Hematopoietic multipotent progenitor cell treated with erythropoietin and hydrocortisone succinate and interleukin-3 and kit ligand, for 4 days (in vitro differentiated cells): ENCODE data around the gene C2CD4B.
A peak's percentile ranks its signal among the peaks of the same experiment; 100 is the strongest.

Experiments used
- DNase-seq: peaks from one replicate; pipeline ENCODE4 v3.0.0-alpha.2; 2015

The C2CD4B gene, protein sequence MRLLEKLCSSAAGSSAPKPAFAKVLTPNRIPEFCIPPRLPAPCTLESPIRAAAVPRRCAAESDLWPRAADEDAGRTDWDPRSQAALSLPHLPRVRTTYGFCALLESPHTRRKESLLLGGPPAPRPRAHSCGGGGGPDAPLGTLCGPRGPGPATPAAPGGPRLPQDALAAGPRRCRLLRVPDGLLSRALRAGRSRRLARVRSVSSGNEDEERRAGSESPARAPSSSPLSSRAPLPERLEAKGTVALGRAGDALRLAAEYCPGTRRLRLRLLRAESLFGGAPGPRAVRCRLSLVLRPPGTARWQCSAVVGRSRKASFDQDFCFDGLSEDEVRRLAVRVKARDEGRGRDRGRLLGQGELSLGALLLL

DNA sequence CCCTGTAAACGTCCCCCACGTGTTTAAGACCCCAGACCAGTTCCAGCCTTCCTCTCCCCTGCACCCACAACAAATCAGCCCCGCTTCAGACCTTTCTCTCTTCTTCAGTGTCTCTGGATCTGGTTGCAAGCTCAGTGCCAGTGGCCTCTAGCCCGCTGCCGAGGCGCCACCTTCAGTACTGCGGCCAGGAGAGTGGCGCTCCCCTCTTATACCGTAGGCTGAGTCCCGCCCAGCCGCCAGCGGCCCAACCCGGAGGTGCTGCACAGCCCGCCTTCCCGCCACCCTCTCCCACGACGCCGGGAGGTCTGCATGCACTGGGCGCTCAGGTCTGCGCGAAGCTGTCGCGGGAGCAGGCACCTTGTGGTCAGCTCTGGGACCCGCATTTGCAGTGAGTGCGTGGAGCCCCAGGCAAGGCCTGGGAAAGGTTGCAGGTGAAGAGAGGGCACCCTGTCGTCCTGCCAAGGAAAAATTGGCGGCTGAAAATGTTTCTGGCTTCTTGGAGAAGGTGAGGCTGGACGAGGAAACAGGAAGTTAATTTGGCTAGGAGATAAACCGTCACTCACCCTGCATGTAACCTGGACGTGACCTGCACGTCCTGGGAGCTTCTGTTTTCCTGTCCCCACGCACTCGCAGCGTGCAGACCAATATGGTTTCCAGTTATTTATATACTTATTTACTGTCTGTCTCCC is at the start of gene C2CD4B:
Gene C2CD4B (minus strand): TSS at position 182 of the 689 bp plus-strand sequence. CDS start 301 bp downstream, outside the sequence.
- peak; percentile 59 for DNase-seq

GRCh38 chr15:62212741-62213140 is 47.7 kb upstream of the C2CD4B start:
- no peak for DNase-seq

DNA sequence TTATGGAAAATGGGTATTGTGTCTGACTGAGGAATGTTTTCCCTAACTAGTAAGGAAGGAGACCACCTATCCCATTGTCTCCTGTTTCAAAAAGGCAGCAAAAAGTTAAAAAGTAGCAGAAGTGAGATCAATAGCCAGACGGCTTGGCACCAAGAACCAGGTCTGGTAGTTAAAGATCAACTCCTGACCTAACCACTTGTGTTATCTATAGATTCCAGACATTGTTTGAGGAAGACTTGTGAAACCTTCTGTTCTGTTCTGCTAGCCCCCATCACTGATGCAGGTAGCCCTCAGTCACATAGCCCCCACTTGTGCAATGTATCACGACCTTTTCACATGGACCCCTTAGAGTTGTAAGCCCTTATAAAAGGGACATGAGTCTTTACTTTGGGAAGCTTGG is 46.3 kb upstream of the C2CD4B start:
- DNase-seq, result peak; percentile 14

- DNase-seq, result no peak
These were observed 44.7 kb upstream of the C2CD4B start for GRCh38 chr15:62209821-62210220.

DNA sequence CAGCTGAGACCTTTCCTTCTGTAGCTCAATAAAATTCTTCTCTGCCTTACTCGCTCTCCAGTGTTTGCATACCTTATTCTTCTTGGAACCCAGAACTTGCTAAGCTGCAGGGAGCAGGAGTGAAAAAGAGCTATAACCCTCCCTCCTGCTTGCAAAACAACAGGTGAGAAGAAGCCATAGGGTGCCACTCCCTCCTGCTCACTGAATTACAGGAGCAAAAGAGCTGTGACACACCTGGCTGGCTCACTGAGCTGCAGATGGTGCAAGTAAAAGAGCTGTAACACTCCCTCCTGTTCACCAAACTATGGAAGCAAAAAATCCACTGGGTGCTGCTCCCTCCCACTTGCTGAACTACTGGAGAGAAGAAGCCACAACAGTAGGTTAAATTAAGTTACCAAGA is 44.2 kb upstream of the C2CD4B start:
- no peak for DNase-seq

DNA sequence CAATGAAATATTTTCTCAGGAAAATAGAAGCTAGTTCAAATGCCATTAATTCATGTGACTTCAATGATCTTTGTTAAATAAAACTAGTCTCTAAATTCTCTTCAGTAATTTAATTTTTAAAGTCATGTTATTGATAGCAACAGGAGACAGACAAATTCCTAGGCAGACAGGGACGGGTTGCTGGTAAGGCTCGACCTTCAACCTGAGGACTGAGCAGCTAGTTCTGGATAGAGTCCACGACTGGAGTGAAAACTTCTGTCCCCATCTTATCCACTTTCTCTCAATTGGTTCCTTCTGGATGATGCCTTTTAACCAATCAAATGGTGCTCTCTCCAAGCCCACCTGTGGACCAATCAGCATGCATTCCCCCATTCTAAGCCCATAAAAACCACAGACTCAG is 43.8 kb upstream of the C2CD4B start:
- DNase-seq, result no peak

- no peak for DNase-seq
These were observed 43.3 kb upstream of the C2CD4B start for GRCh38 chr15:62208367-62208766.

DNA sequence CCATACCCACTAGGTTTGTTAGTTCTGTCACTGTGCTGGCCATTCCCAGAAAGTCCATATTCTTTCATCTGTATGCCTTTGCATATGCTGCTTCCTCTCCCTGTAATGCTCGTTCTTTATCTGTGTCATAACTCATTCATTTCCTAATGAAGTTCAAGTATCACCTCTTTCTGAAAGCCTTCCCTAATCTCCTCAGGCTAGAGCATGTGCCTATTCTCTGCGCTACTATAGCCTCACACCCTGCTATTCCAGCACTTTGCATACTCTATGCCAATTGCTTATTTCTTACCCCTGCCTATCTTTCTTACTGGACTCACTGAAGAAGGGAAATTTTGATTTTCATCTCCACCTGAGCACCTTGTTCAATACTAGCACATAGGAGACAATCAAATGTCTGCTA is 25.6 kb upstream of the C2CD4B start:
- DNase-seq, result no peak

DNA sequence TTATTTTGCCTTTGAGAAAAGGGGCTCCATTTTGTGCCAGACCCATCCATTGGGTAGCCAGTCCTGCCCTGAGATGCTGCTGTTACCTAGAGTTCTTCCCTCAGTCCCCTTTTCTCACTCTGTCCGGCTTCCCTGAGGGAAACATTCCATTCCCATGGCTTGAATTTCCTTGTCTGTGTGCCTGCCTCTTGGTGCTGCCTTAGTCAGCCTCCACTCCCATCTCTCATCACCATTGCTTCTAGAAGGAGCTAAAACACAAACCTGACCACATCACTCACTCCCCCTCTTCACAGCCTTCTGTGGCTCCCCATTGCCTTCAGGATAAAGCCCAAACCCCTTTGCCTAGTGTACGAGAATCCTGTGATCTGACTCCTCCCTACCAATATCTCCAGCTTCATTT is 25.2 kb upstream of the C2CD4B start:
- no peak for DNase-seq

- DNase-seq, result no peak
These were observed 23.7 kb upstream of the C2CD4B start for GRCh38 chr15:62188744-62189143.

DNA sequence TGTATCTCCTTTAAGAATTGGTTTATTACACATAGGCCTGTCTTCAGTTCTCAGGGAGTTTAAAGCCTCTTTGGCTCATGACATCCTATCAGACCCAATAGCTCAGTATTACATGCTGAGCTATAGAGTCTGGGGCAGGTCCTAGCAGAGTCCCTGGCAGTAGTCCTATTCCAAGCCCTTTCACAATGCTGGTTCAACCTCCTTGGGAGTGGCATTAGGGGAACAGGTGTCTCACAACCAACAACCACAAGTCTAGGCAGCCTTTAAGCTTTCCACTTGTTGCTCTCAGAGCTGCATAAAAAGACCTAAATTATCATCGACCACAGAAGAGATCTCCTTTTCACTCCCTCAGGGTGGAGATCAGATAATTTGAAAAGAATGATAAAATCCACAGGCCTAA is 22.8 kb upstream of the C2CD4B start:
- no peak for DNase-seq

DNA sequence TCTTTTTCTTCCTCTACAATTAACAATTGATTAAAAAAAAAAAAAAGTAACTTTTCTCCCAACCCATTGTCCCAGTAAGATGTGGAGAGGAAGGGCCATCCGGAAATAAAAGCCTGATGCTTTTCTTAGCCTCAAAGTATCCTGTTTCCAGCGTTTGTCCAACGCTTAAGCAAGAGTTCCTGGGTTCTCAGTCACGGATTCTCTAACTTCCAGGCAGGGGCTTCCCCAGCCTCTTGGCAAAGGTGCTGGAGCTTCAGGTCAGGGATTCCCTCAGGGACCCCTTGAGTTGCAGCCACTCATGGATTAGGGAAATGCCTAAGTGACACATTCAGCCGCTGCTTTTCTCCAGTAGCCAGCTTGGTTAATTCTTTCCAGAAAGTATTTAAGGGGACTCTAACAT is 22.3 kb upstream of the C2CD4B start:
- DNase-seq, result no peak

- no peak for DNase-seq
These were observed 21.5 kb upstream of the C2CD4B start for GRCh38 chr15:62186578-62186977.

- DNase-seq, result no peak
These were observed 18.0 kb upstream of the C2CD4B start for GRCh38 chr15:62183130-62183529.

GRCh38 chr15:62173215-62173614 is 8.1 kb upstream of the C2CD4B start:
- DNase-seq, result no peak

DNA sequence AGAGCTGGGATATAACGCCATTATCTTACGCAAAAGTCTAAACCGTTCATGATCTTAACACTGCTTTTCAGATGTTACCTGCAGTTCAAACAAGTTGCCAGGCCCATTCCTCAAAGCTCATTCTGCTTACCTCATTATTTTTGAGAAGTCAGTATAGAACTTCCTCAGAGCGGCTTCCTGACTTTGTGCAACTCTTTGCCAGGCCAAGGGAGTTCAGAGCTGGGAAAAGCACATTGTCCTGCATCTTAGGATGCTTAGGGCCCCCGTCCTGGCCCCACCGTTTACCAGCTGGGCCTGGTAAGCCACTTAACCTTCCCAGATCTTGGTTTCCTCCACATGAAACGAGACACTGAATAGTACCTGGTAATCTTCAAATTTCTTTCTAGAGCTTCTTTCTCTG is 6.8 kb upstream of the C2CD4B start:
- DNase-seq, result no peak

DNA sequence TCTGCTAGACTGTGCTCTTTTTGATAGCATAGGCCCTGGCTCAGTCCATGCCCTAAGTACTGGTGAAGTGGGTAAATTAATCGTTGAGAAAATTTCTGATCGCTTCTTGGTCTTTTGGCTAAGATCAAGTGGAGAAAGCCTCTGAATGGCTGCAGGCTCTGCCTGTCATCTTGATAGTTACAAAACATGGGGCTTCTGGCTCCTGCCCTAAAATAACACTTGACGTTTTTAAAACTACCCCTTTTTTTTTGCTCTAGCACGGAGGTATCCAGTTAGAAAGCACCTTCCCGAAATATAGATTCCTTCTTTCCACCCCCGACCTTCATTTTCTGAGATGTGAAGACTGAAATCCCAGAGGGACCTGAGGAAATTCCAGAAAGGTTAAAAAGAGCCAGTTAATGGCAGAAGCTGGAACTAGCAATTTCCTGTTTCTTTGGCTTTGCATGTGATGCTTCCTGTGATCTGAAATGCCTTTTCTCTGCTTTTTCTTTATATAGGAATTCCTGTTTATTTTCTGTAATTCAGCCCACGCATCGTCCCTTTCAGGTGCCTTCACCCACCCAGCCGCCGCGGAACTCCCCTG is 799 bp upstream of the C2CD4B start:
- no peak for DNase-seq

DNA sequence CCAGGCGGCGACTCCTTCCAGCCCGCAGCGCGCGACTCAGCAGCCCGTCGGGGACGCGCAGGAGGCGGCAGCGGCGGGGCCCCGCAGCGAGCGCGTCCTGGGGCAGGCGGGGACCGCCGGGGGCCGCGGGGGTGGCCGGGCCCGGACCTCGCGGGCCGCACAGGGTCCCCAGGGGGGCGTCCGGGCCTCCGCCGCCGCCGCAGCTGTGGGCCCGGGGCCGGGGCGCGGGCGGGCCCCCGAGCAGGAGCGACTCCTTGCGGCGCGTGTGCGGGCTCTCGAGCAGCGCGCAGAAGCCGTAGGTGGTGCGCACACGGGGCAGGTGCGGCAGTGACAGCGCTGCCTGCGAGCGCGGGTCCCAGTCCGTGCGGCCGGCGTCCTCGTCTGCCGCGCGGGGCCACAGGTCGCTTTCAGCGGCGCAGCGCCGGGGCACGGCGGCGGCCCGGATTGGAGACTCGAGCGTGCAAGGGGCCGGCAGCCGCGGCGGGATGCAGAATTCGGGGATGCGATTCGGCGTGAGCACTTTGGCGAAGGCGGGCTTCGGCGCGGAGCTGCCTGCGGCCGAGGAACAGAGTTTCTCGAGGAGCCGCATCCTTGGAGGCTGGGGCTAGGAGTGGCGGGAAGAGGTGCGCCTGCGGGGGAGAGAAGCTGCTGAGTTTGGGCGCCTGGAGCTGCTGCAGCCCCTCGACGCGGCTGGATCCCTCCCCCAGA is 535 bp downstream of the C2CD4B start:
- DNase-seq, result peak; percentile 24

GRCh38 chr15:62164014-62164395 is 1.1 kb downstream of the C2CD4B start:
- peak; percentile 23 for DNase-seq

GRCh38 chr15:62163397-62164013 is 1.6 kb downstream of the C2CD4B start:
- no peak for DNase-seq

- no peak for DNase-seq
These were observed 11.9 kb downstream of the C2CD4B start for GRCh38 chr15:62153228-62153627.

DNA sequence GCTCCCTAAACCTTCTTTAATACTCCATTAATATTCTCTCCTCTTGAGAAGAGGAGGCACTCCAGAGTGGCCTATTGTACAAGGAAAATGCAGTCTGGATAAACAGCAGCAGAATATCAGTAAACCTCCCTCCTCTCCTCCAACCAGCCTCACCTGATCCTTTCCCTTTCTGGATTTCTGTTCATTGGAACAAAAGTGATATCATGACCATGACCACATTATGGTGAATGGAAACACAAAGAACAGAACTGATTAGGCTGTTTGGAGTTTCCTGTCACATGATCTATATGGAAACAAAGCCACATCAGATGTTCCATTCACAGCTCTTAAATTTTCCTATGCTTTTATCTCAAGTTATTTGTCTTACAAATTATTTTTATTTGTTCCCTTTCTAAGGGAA is 14.6 kb downstream of the C2CD4B start:
- peak; percentile 19 for DNase-seq

- DNase-seq, result no peak
These were observed 15.4 kb downstream of the C2CD4B start for GRCh38 chr15:62149729-62150128.
